NCI-H510A treated with DMSO at 0.1 percent for 48 hours (cell line): ENCODE measurements around the gene PHLDB2.

ENCODE experiments used
- DNase-seq: peaks from one replicate; lab custom pipeline; 2025; lab: John Stamatoyannopoulos, UW

PHLDB2 gene

DNA sequence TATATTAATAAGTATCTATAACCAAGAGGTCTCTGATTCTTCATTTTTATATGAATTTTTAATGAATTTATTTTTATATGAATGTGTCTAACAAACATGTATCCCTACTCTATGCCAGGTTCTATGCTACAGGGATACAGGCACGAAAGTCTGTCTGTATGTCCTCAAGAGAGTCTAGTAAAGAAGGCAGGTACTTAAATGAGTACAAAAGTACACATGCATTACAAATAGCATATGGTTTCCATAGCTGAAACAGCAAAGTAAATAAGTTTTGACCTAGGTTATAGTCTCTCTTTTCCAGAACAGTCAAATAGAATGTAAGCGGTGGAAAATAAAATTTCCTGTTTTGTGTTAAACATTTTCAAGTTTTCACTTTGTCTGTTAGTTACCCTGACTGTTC lies 106.4 kb downstream of the PHLDB2 start:
- DNase-seq = peak; percentile 19

DNA sequence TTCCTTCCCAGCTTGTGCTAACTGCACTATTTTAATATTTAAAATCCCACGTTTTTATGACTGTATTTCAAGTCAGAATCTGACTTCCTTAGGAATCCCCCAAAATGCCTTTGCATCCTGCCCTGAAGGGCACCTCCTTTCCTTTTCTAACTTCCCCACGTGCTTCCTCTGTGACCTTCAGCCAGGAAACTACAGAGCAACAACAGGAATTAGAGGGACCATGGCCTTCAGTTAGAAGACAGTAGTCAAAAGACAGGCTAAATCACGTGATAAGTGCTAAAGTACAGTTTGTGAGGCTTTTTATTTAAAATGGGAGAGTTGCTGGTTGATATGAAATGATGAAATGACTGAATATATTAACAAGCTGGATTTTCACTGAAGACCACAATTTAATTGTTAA lies 108.0 kb downstream of the PHLDB2 start:
- no peak for DNase-seq

DNA sequence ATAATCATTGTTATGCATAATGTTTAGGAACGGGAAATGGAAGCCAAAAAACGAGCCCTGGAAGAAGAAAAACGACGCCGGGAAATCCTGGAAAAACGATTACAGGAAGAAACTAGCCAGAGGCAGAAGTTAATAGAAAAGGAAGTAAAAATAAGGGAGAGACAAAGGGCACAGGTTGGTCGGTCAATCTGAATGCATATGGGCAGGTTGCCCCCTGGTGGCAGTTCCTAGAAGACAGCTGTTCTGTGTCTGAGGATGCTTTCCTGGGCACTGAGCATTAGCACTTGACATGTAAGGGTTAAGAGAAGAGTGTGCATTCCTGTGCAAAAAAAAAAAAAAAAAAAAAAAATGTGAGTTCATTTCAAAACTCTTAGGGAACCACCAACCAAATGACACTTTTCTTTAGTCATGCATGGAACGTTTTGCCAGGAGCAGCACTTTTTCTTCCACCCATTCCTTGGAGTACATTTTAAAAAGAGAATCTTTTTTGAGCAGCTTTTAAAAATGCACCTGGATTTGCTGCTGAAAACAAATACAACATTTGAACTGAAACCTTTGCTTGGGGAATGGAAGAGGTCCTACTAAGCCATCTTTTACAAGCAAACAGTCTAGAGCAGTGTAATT lies 108.7 kb downstream of the PHLDB2 start:
- peak; percentile 61 for DNase-seq

DNA sequence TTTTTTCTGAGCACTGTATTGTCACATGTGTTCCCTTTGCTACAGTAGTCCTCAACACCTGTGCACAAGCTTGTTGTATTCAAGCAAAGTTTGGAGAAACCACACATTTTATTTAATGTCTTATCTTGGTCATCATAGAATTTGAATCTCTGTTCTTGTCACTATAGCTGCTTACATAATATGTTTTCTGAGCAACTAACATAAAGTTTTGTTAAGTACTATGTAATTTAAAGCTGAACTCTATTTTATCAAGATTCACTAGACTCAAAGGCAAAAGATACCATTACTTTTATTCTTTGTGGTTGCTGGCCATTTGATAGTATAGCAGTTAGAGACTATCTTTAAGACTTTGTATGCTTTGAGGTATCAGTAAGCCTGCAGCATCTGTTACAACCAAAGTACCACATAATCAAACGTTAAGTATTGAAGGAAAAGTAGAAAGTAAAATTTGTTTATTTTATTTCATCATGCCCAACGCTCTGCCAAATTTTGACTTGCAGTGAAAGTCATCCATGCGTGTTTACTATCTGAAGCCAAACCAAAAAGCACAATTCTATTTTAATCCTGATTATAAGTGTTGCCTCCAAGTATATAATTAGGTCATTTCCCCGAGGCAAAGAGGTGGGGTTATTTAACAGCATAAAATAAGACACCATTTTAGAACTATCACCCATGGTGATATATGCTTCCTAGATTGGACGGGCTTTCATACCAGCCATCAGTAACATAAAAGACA lies 109.4 kb downstream of the PHLDB2 start:
- no peak for DNase-seq

DNA sequence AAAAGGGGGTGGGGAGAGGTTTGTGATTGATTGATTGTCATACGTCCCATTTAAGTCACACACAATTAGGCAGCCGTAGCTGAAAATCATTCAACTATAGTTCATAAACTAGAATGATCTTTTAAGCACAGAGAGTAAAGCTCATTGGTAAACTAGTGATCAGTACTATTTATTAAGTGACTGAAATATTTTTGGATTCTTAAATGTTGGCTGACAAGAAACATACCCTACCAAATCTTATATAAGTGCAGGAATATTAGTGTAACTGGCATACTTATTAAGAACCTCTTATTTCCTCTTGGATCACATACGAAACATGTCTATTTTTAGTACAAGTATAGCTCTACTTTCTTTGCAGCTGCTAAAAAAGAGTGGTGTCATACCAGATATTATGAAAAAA lies 111.3 kb downstream of the PHLDB2 start:
- no peak for DNase-seq

DNA sequence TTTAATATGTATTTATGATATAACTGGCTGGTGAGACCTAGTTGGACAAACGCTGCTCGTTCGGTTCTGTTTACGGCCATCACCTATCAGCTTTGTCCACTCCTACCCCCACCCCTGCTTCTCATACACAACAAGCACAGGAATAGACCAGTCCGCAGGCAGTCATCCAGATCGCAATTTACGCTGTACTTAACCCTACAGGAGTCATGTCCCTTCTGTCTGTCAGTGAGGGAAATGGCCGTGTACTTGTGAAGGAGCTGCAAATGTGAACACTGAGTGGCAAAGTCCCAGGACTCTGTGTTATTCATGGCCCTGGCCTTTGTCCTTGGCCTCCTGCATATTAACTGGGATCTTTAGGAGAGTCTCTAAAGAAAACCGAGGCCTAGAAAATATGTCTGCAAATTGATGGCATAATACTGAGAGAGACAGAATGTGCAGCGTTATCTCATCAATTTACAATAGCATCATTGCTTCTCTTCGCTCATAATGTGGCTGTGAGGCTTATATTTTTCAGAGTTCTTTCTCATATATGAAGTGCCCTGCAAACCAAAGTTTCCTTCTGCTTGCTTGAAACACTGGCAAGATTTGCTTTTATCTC lies 112.6 kb downstream of the PHLDB2 start:
- DNase-seq = peak; percentile 50

DNA sequence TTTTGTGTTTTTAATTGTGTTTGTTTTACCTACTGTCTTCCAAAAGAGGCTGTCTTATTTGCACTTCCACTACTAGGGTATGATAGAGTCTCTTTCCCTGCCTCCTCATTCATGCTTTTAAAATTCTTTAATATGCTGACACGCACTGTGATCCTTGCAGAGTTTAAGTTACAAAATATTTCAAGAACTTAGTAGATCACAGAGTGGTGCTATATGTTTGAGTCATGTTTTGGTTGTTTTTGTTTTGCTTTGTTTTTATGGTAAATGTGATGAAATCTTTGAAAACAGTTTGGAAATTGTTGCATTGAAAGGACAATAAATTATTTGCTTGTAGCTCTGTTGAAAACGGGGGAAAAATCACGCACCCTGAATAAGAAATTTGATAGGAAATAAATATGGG lies 113.8 kb downstream of the PHLDB2 start:
- no peak for DNase-seq

DNA sequence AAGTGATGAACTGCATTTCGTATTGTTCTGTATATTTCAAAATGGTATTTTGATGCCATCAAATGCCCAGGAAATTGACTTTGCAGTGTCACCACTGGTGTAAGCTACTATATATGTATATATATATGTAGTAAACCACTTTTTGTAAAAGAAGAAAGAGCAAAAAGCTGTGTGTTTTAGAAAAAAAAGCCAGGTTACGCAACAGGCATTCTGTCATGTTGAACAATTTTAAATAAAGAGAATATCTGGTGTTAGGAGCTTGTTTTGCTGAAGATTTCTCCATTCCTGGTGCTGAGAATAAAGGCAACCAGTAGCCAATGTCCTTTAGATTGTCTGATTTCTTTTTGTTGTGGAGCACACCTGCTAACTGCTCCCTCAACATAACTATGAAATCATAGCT lies 116.1 kb downstream of the PHLDB2 start:
- DNase-seq = no peak

DNA sequence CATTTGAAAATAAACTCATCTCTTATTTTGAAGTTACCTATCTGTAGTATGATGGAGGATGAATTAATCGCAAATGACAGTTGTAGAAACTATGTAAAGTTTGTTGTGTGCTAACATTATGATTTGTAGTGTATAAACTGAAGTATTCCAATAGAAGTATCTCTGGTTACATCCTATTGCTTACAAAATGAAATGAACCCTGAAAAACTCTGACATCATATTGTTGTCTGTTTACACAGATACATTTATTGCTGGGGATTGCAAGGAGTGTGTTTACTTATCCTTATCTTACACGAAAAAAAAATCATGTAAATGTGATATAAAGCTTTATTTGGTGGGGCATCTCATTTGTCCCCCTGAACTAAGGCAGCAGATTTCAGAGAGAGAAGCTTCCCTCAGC lies 117.2 kb downstream of the PHLDB2 start:
- peak; percentile 60 for DNase-seq

DNA sequence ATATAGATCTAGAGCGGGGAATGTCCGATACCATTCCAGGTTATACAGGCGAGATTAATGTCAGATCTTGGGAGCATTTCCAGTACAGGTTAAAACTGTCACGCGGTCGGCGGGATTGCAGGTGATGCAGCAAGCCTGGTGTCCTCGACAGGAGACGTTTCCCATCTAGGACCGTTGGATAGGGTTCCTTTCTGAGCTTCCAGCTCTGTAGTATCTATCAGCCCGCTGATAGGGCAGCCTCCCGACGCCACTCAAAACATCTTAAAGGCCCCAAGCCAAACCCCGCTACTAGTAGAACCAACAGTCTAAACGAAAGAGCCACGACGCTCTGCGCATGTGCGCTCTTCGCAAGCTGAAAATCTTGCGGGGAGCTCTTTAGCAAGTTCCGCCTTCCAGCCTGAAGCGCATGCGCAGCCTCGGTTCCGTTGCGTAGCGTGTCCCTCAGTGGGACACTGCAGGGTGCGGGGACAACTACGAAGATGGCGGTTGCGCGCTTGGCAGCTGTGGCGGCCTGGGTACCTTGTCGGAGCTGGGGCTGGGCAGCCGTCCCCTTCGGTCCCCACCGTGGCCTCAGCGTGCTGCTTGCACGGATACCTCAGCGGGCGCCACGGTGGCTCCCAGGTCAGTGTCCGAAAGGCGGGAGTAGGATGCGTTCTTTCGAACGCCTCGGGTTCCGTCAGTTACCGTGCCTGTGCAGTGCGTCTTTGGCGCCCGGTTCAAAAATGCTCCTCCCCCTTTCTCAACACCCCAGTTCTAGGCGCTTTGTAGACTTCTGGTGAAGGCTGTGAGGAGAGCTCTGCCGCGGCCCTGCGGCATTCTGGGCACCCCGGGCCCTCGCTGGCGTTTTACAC lies 119.7 kb downstream of the PHLDB2 start, which contains the start of gene ABHD10:
Gene ABHD10 (plus strand): TSS at position 444 of the 851 bp plus-strand sequence. CDS start 36 bp downstream, at position 480.
- peak; percentile 94 for DNase-seq

DNA sequence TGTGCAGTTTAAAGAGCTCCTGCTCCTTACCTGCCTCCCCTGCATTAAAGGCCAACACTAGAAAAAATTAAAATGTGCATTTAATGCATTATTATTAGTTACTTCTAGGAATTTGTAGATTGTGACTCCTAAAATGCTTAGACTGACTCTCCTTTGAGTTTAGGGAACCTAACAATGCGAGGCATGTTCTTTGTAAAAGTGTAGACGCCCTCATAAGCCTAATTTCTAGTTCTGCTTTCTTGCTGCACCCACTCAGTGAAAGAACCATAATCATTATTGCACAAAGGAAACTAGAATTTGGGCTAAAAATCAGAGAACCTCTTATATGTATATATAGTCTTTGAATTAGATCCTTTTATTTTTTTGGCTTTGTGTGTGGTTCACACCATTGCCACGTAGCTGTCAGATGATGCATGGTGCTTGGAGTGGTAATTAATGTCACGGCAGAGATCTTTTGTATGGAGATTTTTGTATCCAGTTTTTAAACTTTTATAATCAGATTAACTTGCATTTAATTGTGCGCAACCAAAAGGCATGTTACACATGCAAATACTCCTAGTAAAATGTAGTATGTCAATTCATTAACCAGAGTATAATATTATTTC lies 120.5 kb downstream of the PHLDB2 start:
- DNase-seq = no peak

DNA sequence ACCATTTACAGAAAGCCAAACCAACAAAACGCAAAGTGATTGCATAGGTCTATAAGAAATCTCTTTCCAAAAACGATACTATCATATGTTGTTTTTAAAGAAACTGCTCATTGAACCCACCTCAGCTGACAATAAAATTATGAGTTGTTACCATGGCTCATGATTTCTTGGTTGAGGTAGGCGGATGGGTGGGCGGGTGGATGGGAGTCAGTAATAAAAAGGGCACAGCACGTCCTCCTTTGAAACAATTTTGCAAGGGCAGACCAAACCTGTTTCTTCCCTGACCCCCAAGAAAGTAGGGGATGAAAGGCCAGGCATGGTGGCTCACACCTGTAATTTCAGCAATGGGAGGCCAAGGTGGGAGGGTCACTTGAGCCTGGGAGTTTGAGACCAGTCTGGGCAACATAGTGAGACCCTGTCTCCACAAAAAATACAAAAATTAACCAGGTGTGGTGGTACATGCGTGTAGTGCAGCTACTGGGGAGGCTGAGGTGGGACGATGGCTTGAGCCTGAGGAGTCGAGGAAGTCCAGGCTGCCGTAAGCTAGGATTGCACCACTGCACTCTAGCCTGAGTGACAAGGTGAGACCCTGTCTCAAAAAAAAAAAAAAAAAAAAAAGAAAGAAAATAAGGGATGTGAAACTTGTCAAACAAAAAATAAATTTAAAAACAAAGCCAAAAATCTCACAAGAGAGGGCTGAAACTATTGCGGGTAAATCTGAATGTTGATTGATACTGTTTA lies 121.8 kb downstream of the PHLDB2 start:
- no peak for DNase-seq

DNA sequence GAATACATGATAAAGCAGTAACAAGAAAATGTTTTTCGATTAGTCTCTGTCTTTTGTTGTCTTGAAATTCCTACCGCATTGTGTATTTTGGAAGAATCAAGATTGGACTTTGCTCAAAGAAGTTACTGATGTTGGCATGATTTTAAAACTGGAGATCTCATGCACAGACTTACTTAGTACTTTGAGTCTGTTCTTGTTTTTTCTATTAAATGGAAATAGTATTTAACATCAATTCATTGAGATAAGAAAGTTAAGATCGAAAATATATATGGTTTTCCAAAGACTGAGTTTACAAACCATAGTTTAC lies 122.3 kb downstream of the PHLDB2 start:
- no peak for DNase-seq

DNA sequence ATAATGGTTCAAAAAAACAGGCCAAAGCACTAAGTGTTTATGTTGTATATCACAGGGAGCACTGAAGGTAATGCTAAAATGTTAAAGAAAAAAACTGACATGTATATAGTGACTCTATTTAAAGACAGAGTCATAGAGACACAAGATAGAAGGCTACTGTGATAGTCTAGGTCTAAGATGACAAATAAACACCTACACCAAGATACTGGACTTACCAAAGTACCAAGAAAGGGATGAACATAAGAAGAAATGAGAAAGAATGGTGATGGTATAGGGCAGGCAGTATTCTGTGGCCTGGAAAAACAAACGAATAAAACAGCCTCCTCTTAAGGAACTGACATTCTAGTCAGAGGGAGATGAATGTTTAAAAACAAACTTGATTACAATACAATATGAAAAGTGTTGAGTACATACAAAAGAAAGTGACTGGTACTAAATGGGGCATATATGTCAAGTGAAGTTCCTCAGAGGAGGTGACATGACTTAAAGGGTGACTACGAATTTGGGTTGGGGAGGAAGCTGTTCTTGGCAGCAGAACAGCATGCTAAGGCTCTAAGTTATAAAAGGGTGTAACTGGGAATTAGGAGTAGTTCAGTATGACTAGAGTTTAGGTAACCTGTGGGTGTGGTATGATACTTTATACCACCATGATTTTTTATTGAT lies 125.7 kb downstream of the PHLDB2 start:
- DNase-seq = no peak

DNA sequence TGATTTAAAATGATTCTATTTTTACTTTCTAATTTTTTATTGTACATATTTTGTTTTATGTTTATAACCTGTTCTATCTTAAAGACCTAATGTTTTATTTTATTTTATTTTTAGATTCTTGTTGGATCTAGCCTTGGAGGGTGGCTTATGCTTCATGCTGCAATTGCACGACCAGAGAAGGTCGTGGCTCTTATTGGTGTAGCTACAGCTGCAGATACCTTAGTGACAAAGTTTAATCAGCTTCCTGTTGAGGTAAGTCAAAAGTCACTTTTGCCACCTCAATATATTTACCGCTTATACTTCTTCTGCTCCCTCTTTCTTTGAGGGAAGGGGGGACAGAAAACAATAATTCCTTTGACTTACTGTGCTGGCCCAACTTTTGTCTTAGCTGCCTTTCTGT lies 127.7 kb downstream of the PHLDB2 start:
- no peak for DNase-seq

DNA sequence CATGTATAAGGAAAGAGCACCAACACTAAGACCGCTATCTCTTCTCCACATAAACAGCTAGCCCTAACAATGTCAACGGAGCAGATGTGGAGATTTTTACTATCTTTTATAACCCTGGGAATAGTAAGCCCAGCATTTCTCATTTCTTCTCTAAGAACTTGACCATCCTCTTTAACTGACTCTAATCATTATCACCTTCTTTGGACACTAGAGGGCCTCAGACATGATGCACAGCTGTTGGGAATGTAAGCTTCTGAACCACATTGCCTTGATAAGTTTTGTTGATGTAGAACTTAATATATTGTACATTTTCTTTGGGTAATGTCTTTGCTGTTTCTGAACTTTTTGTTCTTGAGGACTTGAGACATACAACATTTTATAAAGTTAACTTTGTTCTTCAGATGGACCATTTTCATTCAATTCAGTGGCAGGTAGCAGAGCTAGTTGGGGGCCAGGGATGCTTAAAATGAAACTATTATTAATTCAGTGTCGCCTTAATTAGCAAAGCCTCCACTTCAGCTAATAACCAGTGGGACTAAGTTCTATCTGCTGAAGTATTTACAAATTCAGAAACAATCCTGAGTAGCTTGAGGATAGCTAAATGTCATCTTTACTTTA lies 130.1 kb downstream of the PHLDB2 start:
- DNase-seq = peak; percentile 62

DNA sequence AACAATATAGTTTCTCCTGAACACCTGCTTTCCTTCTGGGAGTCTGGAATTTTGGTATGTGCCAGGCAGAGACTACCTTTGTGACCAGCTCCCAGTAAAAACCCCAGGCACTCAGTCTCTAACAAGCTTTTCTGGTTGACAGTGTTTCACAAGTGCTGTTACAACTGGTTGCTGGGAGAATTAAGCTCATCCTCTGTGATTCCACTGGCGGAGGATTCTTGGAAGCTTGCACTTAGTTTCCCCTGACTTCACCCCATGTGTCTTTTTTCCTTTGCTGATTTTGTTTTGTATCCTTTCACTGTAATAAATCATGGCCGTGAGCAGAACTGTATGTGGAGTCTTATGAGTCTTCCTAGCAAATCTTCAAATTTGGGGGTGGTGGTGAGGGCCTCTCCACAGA lies 134.0 kb downstream of the PHLDB2 start:
- DNase-seq = no peak

DNA sequence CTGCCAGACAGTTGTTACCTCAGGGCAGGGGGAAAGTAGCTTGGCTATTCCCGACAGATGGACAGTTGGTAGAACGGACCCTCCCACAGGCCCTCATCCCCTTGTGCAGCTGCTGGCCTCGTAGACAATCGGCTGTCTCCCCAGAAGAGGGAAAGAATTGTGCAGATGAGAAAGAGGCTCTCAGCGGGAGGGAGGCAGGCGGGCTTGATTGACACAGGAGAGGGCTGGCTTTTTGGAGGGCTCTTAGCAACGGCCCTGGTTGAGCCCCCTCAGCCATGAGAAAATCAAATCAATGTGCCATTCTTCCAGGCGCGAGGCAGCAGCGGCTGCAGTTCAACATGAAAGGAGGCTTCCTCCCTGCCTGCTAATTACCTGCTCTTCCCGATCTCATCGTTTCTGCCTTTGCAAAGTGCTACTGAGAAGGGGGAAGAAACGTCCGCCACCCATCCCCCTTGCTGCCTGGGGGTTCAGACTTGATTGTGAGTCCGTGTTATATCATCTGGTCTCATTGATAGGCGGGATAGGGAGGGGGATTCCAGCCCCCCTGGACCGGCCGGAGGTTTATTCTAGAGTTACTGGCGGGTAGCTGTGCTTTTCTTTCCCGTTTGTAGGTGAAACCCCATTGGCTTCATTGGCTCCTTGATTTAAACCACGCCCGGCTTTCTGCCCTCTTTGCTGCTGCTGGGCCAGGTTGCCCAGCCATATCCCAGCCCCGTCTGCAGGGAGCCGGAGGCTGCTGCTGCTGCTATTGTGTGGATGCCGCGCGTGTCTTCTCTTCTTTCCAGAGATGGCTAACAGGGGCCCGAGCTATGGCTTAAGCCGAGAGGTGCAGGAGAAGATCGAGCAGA lies 139.8 kb downstream of the PHLDB2 start, which contains the start of gene TAGLN3:
Gene TAGLN3 (plus strand): TSS at position 287 of the 848 bp plus-strand sequence. CDS start 501 bp downstream, at position 788.
- peak; percentile 60 for DNase-seq
